B cell (primary cell): ENCODE measurements around the gene KPNA3.

Experiments used
- EZH2 ChIP-seq: IDR thresholded peaks from 2 replicates; pipeline ENCODE4 v1.6.1; 2012; ENCODE audit warnings: borderline replicate concordance, low read depth, mild to moderate bottlenecking, moderate library complexity, low read length; ENCODE audit not compliant: insufficient read depth, poor library complexity, severe bottlenecking
- TF ChIP-seq, protein P1 (sequence below): fragments of 200-600 bp; IDR thresholded peaks from one replicate; pipeline ENCODE4 v1.8.0; 2022; ENCODE audit warnings: antibody characterized with exemption, mild to moderate bottlenecking

DNA sequence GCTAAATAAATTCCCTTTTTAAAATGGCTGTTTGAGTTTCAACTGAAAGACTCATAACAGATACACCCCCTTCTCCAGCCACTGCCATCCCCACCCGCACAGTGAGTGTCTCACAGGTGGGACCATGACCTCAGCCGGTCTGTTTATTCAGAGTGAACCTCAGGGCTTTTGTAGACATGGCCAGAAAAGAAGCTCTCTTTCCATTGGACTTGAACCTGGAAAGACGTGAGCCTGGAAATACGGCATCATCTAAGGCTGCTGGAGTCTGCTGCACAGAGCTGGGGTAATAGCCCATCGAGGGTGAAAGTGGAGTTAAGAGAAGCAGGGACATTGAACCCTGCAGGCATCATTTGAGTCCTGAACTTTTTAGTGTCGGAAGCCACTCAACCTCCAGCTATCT is 15.2 kb upstream of the KPNA3 start:
- TF ChIP-seq, protein P1, sequence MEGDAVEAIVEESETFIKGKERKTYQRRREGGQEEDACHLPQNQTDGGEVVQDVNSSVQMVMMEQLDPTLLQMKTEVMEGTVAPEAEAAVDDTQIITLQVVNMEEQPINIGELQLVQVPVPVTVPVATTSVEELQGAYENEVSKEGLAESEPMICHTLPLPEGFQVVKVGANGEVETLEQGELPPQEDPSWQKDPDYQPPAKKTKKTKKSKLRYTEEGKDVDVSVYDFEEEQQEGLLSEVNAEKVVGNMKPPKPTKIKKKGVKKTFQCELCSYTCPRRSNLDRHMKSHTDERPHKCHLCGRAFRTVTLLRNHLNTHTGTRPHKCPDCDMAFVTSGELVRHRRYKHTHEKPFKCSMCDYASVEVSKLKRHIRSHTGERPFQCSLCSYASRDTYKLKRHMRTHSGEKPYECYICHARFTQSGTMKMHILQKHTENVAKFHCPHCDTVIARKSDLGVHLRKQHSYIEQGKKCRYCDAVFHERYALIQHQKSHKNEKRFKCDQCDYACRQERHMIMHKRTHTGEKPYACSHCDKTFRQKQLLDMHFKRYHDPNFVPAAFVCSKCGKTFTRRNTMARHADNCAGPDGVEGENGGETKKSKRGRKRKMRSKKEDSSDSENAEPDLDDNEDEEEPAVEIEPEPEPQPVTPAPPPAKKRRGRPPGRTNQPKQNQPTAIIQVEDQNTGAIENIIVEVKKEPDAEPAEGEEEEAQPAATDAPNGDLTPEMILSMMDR = no peak
- TF ChIP-seq EZH2 = no peak
